HG02884 (cell line): Measurements from ENCODE around the gene TYW1B.
"Not testable (repeated sequence)": the region's sequence is repeated elsewhere in the genome, so short reads cannot be mapped to it uniquely, and the experiment has no call there.

ENCODE experiments used
- ATAC-seq: cut with Tn5 transposase; IDR thresholded peaks from one replicate; pipeline ENCODE4 v1.9.1; 2021; ENCODE audit warnings: mild to moderate bottlenecking, moderate library complexity; ENCODE audit not compliant: unreplicated experiment

The TYW1B gene

DNA sequence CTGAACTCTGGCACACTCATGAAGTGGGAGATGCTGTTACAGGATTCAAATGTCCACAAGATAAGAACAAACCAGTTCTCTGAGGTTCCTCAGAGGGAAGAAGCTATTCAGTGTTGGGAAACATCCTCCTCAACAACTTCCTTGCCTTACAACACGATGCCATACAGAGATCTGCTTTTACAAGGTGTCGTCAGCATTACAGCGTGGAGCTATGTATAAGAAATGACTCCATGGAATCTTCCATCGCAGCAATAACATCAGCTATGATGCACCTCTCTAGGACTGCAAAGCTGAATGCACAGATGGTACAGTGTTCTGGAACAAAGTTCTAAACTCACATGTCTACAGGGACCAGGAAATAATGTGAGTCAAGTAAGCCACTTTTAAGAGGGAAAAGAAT is 122.3 kb downstream of the TYW1B start:
- ATAC-seq = not testable (repeated sequence)

DNA sequence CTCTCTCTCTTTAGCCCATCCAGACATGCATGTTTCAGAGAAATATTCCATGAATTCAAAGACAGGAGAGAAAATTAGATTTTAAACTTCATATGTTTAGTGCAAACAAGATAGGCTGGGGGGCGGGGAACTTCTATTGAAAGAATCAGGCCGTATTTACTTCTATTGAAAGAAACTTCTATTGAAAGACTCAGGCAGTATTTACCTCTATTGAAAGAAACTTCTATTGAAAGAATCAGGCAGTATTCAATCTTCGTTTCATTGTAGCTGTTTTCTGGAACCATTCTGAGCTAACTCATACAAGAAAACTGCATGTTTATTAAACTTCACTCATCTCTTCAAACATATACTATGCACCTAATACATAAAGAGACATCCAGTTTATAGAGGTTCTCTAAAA is 123.1 kb downstream of the TYW1B start:
- ATAC-seq = no peak

DNA sequence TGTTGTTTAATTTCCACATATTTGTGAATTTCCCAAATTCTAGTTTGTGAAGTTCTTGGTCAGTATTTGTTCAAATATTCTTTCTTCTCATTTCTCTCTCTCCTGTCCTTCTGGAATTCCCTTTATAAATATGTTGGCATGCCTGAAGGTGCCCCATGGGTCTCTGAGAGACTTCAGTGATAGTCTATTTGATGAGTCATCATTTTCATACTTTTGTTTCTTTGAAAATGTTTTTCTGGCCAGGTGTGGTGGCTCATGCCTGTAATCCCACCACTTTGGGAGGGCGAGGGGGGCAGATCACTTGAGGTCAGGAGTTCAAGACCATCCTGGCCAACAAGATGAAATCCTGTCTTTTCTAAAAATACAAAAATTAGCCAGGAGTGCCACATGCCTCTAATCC is 127.5 kb downstream of the TYW1B start:
- not testable (repeated sequence) for ATAC-seq

DNA sequence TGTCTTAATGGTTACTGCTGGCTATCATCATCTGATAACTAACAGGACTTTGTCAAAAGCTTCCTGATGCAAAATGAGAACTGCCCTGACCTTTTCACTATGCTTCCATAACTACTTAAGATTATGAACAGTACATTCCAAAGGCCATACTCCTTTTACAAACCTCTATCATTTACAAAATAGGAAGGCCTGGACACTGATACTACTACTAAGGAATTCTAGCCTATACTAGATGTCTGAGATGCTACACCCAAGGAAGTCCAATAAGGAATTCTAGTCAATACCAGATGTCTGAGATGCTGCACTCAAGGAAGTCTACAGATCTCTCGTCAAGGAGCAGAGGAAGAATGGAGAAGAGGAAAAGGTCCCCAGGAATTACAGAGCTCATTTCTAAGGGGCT is 130.9 kb downstream of the TYW1B start:
- not testable (repeated sequence) for ATAC-seq

DNA sequence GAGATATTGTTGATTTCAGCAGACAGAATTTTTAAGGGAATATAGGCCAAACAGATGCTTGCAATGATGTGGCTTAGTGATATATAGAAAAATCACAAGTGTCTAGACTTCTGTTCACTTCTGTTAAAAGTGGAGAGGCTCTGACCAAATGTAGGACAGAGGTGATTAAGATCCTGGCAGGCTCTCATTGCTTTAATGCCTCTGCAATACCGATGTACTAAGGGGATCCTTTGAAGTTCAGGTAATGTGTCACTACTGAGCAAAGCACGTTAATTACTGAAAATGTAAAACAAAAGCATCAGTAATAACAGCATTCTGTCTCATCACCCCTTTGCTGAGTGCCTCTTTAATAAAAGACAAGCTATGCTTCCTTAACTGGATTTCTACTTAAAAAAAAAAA is 131.4 kb downstream of the TYW1B start:
- not testable (repeated sequence) for ATAC-seq

DNA sequence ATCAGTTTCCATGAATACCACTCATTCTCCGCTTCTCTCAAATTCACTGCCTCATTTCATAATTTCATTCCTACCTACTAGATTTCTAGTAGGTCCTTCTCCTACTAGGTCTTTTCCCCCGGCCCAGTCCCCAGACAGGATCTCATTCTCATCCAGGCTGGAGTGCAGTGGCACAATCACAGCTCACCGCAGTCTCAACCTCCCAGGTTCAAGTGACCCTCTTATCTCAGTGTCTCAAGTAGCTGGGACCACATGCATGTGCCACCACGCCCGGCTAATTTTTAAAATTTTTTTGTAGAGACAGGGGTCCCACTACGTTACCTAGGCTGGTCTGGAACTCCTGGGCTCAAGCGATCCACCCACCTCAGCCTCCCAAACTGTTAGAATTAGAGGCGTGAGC is 132.5 kb downstream of the TYW1B start:
- ATAC-seq = not testable (repeated sequence)

DNA sequence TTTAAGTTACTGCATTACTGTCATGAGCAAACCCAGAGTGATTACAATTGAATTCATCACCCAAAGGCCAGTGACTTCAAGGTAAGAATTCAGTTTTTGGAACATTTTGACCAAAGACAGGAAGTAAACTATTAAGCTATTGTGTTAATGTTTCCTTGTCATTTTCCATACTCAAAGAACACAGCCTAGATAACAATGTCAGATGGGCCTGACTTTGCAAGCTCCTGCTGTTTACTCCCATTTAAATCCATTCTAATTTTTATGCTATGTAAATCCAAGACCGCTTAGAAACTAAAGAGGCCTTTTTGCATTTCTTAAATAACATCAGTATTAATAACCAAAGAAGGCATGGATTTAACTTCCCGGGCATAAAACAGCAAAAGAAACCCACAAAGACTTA is 136.6 kb downstream of the TYW1B start:
- not testable (repeated sequence) for ATAC-seq

DNA sequence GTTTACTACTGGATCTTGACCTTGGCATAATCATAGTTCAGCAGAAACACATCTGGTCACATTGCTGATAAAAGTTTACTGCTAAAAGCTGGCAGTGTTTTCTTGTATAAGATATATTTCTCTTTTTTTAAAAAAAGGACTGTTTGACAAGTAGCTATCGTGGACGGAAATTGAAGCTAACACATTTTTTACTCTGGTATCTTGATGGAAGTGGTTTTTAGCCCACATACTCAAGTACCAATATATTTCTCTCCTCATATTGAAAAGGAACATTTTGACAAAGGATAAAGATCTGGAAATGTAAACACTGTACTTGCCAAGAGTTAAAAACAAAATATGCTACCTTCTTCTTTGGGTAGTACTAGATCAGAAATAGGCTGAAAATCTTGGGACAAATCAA is 137.8 kb downstream of the TYW1B start:
- ATAC-seq = not testable (repeated sequence)

DNA sequence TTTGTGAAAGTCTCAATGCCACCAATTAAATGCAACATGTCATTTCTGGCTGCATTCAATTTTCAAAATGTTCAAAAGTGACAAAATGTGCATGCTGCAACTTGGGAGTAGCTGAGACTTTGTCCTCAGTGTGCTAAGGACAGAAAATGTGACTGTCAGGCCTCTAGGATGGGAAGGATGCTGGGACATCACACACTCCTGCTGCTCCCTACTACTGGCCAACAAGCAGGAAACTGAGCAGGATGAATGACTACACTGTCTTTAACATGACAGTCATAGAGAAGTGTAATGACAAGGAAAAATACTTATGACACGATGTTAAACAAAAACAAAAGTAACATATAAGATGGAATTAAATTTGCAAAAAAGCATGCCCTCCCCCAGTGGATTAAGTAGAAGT is 138.7 kb downstream of the TYW1B start:
- not testable (repeated sequence) for ATAC-seq

DNA sequence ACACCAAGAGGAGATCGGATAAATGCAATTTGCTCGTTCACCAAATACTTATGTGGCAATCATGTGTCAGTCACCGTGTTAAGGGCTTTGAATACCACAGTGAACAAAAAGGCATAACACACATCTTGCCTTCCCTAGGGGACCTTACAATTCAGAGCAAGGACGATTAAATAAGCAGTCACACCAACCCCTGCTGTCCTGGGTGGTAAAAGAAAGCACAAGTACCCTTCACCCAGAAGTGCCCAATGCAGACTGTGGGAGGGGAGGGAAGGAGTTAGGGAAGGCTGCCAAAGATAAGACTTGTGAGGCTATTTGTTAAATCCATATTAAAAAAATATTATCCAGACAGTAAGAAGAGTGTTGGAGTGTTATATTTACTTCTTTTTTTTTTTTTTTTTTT is 146.8 kb downstream of the TYW1B start:
- ATAC-seq = not testable (repeated sequence)

DNA sequence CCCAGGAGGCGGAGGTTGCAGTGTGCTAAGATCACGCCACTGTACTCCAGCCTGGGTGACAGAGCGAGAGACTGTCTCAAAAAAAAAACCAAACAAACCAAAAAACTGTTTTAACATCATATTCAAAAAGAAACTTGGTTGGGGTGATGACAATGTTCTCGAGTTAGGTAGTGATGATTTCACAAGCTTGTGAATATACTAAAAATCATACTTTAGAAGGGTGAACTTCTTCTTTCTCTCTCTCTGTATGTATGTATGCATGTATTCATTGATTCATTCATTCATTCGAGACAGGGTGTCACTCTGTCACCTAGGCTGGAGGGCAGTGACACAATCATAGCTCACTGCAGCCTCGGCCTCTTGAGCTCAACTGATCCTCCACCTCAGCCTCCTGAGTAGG is 151.1 kb downstream of the TYW1B start:
- ATAC-seq = not testable (repeated sequence)

DNA sequence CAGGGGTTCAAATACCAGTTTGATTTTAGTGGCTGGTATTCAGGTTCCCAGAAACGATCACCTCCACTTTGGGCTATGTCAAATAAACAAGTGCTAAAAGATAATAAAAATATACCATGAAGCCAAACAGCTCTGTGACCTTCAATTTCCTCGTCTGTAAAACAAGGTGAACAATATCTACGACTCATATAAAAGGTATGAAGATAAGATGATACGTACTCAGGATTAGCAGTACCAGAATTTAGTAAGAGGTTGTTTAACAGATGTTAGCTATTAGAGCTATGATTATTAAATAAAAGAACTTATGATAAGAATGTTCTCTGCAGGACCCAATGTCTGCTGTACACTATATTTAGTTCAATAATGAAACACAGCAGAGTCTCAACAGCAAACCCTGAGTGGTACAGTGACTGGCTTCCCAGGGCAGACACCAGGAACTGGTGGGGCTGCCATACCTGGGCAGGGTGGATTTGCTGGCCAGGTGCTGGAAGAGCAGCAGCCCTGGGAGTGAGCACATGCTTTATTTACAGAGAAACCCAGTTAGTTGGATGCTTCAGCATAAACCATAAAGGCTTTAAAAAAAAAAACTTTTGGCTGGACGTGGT is 151.8 kb downstream of the TYW1B start:
- ATAC-seq = not testable (repeated sequence)

DNA sequence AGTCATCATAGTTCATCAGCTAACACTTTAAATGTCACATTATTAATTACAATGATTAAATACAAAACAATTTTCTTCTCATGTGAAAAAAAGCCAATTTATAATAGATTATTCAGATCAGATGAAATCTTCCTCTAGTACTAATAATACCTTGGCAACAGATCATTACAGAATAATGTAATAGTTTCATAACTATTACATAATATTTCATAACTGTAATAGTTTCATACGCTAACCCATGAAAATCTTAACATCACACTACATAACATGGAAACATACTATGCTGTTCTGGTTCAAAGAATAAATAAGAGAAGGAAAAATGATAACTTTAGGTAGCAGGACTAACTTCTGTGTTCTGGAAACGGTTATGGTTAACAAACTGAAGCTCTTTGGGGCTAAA is 152.3 kb downstream of the TYW1B start:
- not testable (repeated sequence) for ATAC-seq

DNA sequence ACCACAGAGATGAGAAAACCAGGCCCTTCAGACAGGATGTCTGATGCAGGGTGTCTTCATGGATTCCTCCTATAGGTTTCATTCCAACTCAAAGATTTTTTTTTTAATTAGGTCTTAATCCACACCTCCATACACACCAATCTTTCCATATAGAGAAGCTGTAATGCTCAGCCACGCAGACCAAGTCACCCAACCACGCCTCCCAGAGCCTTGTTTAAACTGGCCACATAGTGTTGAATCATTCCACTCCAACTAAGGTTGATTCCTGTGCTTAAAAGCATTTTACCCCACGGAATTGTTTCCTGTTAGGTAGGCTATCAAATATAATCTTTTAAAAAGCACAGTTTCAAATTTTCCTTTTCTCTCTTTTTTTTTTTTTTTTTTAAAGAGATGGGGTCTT is 153.6 kb downstream of the TYW1B start:
- ATAC-seq = no peak

DNA sequence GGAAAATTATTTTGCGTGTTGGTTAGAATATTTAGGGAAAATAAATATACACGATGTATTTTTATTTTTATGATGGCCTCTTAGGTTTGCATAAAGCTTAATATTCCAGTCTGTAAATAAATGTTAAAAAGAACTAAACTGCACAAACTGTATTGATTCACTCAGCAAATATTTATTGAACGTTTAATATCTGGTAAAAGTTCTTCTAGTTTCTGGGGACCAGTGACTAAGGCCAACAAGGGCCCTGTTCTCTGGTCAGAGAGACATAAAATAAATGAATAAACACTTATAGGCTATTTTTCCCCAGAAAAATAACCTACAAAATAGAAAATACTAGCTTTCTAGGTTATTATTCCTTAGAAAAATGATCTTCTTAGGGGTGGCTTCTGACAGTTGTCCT is 157.2 kb downstream of the TYW1B start:
- ATAC-seq = not testable (repeated sequence)

DNA sequence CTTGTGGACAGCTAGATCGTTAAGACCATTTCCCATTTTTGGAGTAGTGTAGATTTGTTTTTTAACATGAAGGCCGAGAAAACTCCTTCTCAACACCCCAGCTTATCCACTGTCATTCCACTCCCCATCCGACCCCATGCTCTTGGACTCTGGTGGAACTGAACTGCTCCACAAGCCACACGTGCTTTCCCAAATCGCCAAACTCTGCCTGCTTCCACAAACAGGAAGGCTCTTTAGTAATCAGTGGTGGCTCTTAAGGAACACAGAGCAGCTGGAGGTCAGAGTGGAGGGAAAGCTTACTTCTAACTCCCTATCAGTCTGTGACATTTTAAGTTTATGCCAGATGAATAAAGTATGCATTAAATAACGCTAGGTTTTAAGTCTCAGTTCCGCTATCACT is 159.6 kb downstream of the TYW1B start:
- ATAC-seq = not testable (repeated sequence)

DNA sequence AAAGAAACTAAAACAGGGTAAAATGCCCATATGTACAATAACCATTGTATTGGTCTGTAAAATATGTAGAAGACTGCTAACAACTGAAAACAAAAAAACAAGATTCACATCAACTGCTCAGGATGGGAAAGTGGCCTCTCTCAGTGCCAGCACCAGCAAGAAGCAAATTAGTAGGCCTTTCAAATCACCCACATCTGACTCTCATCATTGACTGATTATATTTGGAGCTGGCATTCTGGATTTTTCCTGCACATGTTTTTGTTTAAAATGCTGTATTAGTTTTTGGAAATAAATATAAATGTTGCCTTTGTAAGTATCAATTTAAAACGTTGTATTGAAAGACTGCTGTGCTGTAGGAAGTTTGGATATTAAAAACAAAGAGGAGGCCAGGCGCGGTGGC is 161.0 kb downstream of the TYW1B start:
- ATAC-seq = not testable (repeated sequence)

DNA sequence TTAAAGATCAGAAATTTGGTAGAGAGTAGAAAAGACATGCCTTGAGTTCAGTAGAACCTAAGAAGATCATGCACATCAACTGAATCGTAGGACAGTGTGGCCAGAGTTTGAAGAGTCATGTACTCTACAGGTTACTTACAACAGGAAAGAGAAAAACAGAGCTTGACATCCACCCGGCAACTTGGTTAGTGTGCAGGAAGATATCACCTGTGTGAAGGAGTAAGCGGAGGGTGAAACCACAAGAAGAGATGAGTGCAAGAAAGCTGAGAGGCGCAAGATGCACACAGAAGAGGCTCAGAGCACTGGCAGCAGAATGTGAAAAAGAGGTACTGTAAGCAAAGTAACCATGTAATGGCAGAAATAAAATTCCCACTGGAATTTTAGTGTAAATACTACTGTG is 179.4 kb downstream of the TYW1B start:
- ATAC-seq = not testable (repeated sequence)

DNA sequence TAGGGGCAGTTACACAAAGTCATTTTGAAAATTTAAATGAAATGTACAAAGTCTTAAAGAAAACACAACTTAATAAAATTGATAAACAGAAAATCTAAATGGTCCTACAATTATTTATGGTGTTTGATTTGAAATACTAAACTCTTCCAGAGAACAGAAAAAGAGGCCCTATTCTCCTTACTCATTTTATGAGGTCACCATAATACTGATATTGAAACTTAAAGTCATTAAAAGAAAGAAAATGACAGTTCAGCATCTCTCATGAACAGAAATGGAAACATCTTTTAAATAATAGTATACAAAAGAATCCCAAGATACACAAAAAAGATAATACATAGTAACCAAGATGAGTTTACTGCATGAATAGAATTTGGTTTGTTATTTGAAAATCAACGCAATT is 184.3 kb downstream of the TYW1B start:
- ATAC-seq = not testable (repeated sequence)

DNA sequence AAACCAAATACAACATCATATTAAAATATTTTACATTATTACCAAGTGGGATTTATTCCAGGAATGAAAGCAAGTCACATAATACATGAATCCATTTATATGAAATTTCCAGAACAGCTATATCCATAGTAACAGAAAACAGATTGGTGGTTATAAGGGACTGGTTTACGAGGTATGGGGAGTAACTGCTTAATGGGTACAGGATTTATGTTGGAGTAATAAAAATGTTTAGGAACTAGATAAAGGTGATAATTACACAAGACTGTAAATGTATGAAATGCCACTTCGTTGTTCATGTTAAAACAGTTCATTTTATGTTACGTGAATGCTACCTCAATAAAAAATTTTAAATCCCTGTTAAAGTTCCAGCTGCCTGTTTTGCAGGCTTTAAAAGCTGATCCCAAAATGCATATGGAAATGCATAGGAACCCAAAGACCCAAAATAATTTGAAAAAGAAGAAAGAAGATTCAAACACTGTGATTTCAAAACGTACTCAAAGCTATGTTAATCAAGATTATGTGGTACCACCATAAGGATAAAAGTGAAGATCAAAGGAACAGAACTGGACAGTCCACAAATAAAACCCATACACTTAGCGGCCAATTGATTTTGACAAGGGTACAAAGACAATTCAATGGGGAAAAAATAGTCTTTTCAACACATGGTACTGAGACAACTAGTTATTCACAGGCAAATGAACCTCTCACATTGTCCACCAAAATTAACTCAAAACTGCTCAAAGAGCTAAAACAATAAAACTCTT is 186.3 kb downstream of the TYW1B start:
- not testable (repeated sequence) for ATAC-seq

DNA sequence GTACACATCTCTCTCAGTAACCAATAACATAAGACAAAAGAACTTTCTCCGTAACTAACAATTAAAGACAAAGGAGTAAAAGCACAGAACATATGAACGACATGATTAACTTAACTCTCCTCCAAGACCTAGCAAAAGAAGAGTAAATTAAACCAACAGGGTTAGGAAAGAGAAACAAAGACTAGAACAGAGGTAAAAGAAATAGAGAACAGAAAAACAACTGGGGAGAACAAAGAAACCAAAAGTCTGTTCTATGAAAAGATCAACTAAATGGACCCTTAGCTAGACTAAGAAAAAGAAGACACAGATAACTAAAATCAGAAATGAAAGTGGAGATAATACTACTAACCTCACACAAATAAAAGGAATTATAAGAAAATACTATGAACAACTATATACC is 187.3 kb downstream of the TYW1B start:
- peak; percentile 60 for ATAC-seq

DNA sequence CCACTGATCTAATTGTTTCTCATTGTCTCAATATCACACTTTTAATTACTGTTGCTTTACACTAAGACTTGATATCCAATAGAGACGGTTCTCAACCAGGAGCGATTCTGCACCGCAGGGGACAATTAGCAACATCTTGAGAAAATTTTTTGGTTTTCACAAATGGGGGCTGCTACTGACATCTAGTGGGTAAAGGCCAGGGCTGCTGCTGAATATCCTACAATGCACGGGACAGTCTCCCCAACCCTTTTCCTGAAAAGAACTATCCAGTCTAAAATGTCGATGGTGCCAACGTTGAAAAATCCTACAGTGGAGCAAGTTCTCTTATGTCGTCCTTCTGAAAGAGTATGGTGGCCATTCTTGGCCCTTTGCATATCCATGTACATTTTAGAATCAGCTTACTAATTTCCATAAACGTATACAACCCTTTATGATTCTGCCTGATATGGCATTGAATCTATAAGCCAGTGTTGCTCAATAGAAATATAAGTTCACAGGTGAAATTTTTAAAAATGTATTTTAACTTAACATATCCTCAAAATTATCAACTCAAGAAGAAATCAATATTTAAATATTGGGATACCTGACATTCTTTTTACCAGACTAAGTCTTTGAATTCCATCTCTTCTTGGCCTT is 192.6 kb downstream of the TYW1B start:
- ATAC-seq = peak; percentile 68
